Femur (tissue), 1 donor: Measurements from ENCODE around the gene ZNF608.
A peak's percentile ranks its signal among the peaks of the same experiment; 100 is the strongest.

ENCODE experiments used
- DNase-seq: peaks from one replicate; pipeline ENCODE4 v3.0.0-alpha.2; 2017

Gene ZNF608

GRCh38 chr5:124745928-124746915 lies at the start of gene ZNF608:
ZNF608 (minus strand) TSS chr5:124746639; CDS start chr5:124744989, 1,650 bp downstream.
- peak; percentile 77 for DNase-seq

- DNase-seq, result no peak
Observed at GRCh38 chr5:124795829-124796228, 49.4 kb upstream of the ZNF608 start.

- no peak for DNase-seq
Observed at GRCh38 chr5:124790895-124791732, 44.7 kb upstream of the ZNF608 start.

GRCh38 chr5:124790301-124790894 lies 44.0 kb upstream of the ZNF608 start:
- DNase-seq, result no peak

GRCh38 chr5:124789104-124789605 lies 42.7 kb upstream of the ZNF608 start:
- DNase-seq, result no peak

- no peak for DNase-seq
Observed at GRCh38 chr5:124783794-124784193, 37.4 kb upstream of the ZNF608 start.

GRCh38 chr5:124783285-124783684 lies 36.8 kb upstream of the ZNF608 start:
- no peak for DNase-seq

- no peak for DNase-seq
Observed at GRCh38 chr5:124782262-124782661, 35.8 kb upstream of the ZNF608 start.

- DNase-seq, result no peak
Observed at GRCh38 chr5:124780011-124780410, 33.6 kb upstream of the ZNF608 start.

GRCh38 chr5:124773315-124774311 lies 27.2 kb upstream of the ZNF608 start:
- DNase-seq, result no peak

GRCh38 chr5:124772457-124773200 lies 26.2 kb upstream of the ZNF608 start:
- no peak for DNase-seq

GRCh38 chr5:124771761-124772160 lies 25.3 kb upstream of the ZNF608 start:
- no peak for DNase-seq

- DNase-seq, result no peak
Observed at GRCh38 chr5:124764992-124765611, 18.7 kb upstream of the ZNF608 start.

GRCh38 chr5:124764585-124764984 lies 18.1 kb upstream of the ZNF608 start:
- no peak for DNase-seq

GRCh38 chr5:124761010-124761409 lies 14.6 kb upstream of the ZNF608 start:
- DNase-seq, result no peak

- no peak for DNase-seq
Observed at GRCh38 chr5:124760608-124761007, 14.2 kb upstream of the ZNF608 start.

- DNase-seq, result peak; percentile 56
Observed at GRCh38 chr5:124755565-124755964, 9.1 kb upstream of the ZNF608 start.

- DNase-seq, result no peak
Observed at GRCh38 chr5:124755041-124755440, 8.6 kb upstream of the ZNF608 start.

GRCh38 chr5:124754206-124754927 lies 7.9 kb upstream of the ZNF608 start:
- DNase-seq, result no peak
